Gastroesophageal sphincter (tissue), 3 donors: ENCODE results near the gene PIK3CA.

Source experiments
- CTCF ChIP-seq, 4 experiments: fragments of 200-600 bp in 2 of 4; fragments of 450-650 bp in 2 of 4; sonication (generic) in 1 of 4; IDR thresholded peaks; one replicate each; pipeline ENCODE4 v1.5.1; 2017 to 2019; ENCODE audit warnings: antibody characterized with exemption in 4 of 4, mild to moderate bottlenecking in 2 of 4, moderate library complexity in 2 of 4
- EP300 ChIP-seq: sonication (generic); formaldehyde crosslinking; IDR thresholded peaks from one replicate; pipeline ENCODE4 v1.6.1; 2017; ENCODE audit warnings: antibody characterized with exemption, mild to moderate bottlenecking

- TF ChIP-seq CTCF (IDR thresholded peaks at IDR 0.05) (no peak), EP300 (no peak)
These were observed 31.1 kb downstream of the PIK3CA start for GRCh38 chr3:179179256-179179655.
